GM23338 (cell line): ENCODE results near the gene SPCS1. TPM values are rescaled to one million over a fixed set of nuclear protein-coding genes. Genes with fewer than 3 reads are reported as not detected.

Experiments used
- ATAC-seq: fragments of 200-7000 bp; cut with Tn5 transposase; 3 replicates; pipeline ENCODE4 v1.9.1; 2020
- DNase-seq: peaks from one replicate; pipeline ENCODE4 v3.0.0-alpha.2; 2015; ENCODE audit warnings: low spot score
- H2AFZ ChIP-seq: fragments of 200-600 bp; sonication (generic); 2 replicates; pipeline ENCODE4 v1.8.0; 2016; ENCODE audit warnings: antibody characterized with exemption, mild to moderate bottlenecking, moderate library complexity
- H3F3A ChIP-seq: fragments of 200-600 bp; sonication (generic); replicated peaks from 2 replicates; pipeline ENCODE4 v1.8.0; 2017; ENCODE audit warnings: antibody characterized with exemption, mixed run types, low read depth
- H3K27ac ChIP-seq: fragments of 200-600 bp; sonication (generic); 2 replicates; pipeline ENCODE4 v1.6.1; 2016; ENCODE audit warnings: low read depth
- H3K27me3 ChIP-seq: fragments of 200-600 bp; sonication (generic); 2 replicates; pipeline ENCODE4 v1.8.0; 2016; ENCODE audit warnings: mild to moderate bottlenecking, mixed run types, moderate library complexity; ENCODE audit not compliant: insufficient read depth
- H3K36me3 ChIP-seq: fragments of 200-600 bp; sonication (generic); 2 replicates; pipeline ENCODE4 v1.8.0; 2016; ENCODE audit warnings: mild to moderate bottlenecking; ENCODE audit not compliant: insufficient read depth
- H3K4me1 ChIP-seq: fragments of 200-600 bp; sonication (generic); 2 replicates; pipeline ENCODE4 v1.8.0; 2016; ENCODE audit warnings: mild to moderate bottlenecking, moderate library complexity; ENCODE audit not compliant: insufficient read depth
- H3K4me2 ChIP-seq: fragments of 200-600 bp; sonication (generic); 2 replicates; pipeline ENCODE4 v1.7.1; 2017; ENCODE audit warnings: mixed run types
- H3K4me3 ChIP-seq: fragments of 200-600 bp; sonication (generic); 2 replicates; pipeline ENCODE4 v1.6.1; 2016; ENCODE audit warnings: mixed run types
- H3K79me2 ChIP-seq: fragments of 200-600 bp; sonication (generic); replicated peaks from 2 replicates; pipeline ENCODE4 v1.8.0; 2017; ENCODE audit warnings: mild to moderate bottlenecking; ENCODE audit not compliant: insufficient read depth
- H3K9me2 ChIP-seq: fragments of 200-600 bp; sonication (generic); 2 replicates; pipeline ENCODE4 v1.8.0; 2017; ENCODE audit not compliant: insufficient read depth
- H4K20me1 ChIP-seq: fragments of 200-600 bp; sonication (generic); replicated peaks from 2 replicates; pipeline ENCODE4 v1.8.0; 2017; ENCODE audit warnings: mild to moderate bottlenecking; ENCODE audit not compliant: insufficient read depth
- H3K27ac Mint-ChIP-seq: 2 replicates; pipeline ENCODE4 v1.8.0; 2020; ENCODE audit warnings: inconsistent platforms, mild to moderate bottlenecking, moderate library complexity, mixed read lengths
- H3K27me3 Mint-ChIP-seq: 3 replicates; pipeline ENCODE4 v1.8.0; 2022; ENCODE audit warnings: low read depth, mild to moderate bottlenecking, moderate library complexity, mixed read lengths, inconsistent platforms; ENCODE audit not compliant: insufficient read depth, poor library complexity
- H3K36me3 Mint-ChIP-seq: 3 replicates; pipeline ENCODE4 v1.8.0; 2021; ENCODE audit warnings: low read depth, mild to moderate bottlenecking, inconsistent platforms, moderate library complexity, mixed read lengths
- H3K4me1 Mint-ChIP-seq: 3 replicates; pipeline ENCODE4 v1.8.0; 2020; ENCODE audit warnings: mild to moderate bottlenecking, inconsistent platforms, mixed read lengths
- H3K4me3 Mint-ChIP-seq: 3 replicates; pipeline ENCODE4 v1.8.0; 2021; ENCODE audit warnings: moderate library complexity, mild to moderate bottlenecking, inconsistent platforms, mixed read lengths
- H3K9me3 Mint-ChIP-seq: 3 replicates; pipeline ENCODE4 v1.8.0; 2020; ENCODE audit warnings: moderate library complexity, mild to moderate bottlenecking, inconsistent platforms, mixed read lengths
- CREB1 ChIP-seq: fragments of 250-450 bp; sonication (Bioruptor Pico); IDR thresholded peaks from 2 replicates; pipeline ENCODE4 v1.5.0; 2020; ENCODE audit warnings: low read depth, mild to moderate bottlenecking, moderate library complexity
- EZH2 ChIP-seq: fragments of 200-600 bp; sonication (generic); IDR thresholded peaks from one replicate; pipeline ENCODE4 v1.8.0; 2017; ENCODE audit warnings: antibody characterized with exemption, mild to moderate bottlenecking, low read depth; ENCODE audit not compliant: unreplicated experiment
- EZH2phosphoT487 ChIP-seq: fragments of 200-600 bp; sonication (generic); IDR thresholded peaks from one replicate; pipeline ENCODE4 v1.8.1; 2018; ENCODE audit warnings: antibody characterized with exemption; ENCODE audit not compliant: unreplicated experiment
- NANOG ChIP-seq: IDR thresholded peaks from 2 replicates; pipeline ENCODE4 v1.6.1; 2016; ENCODE audit warnings: antibody characterized with exemption, borderline replicate concordance
- POLR2AphosphoS5 ChIP-seq: IDR thresholded peaks from 2 replicates; pipeline ENCODE4 v1.6.1; 2016; ENCODE audit warnings: antibody characterized with exemption, low read depth
- REST ChIP-seq: IDR thresholded peaks from one replicate; pipeline ENCODE4 v1.6.1; 2018; ENCODE audit warnings: antibody characterized with exemption; ENCODE audit not compliant: unreplicated experiment
- ZNF114 ChIP-seq: fragments of 250-450 bp; sonication (Bioruptor Pico); IDR thresholded peaks from 2 replicates; pipeline ENCODE4 v1.5.0; 2020; ENCODE audit warnings: mild to moderate bottlenecking, moderate library complexity
- ZNF462 ChIP-seq: fragments of 250-450 bp; sonication (Bioruptor Pico); IDR thresholded peaks from 2 replicates; pipeline ENCODE4 v1.5.0; 2020; ENCODE audit warnings: mild to moderate bottlenecking, moderate library complexity
- polyA plus RNA-seq: library from polyadenylated mRNA; unstranded; fragments of >200 nt; fragmentation: Nextera tagmentation; extraction: Ambion mirVana; gene quantifications from 2 replicates; pipeline ENCODE4 v1.2.1, GENCODE V29; 2016
- total RNA-seq: library from RNA; depleted of rRNA; stranded (reverse); fragments of >200 nt; shearing (Covaris generic); gene quantifications from 2 replicates; pipeline ENCODE4 v1.2.3, GENCODE V29; 2014
- TF ChIP-seq, protein P1 (sequence below): IDR thresholded peaks from 2 replicates; pipeline ENCODE4 v1.6.1; 2016; ENCODE audit warnings: antibody characterized with exemption
- TF ChIP-seq, protein P2 (sequence below), 2 experiments: fragments of 200-600 bp in 1 of 2; sonication (generic) in 1 of 2; conservative IDR thresholded peaks; 2 replicates each; pipeline versions ENCODE4 v1.5.1 to v1.6.1; 2016 to 2017; ENCODE audit warnings: antibody characterized with exemption in 2 of 2, low read depth in 2 of 2, mild to moderate bottlenecking in 2 of 2, moderate library complexity in 1 of 2

Gene SPCS1
- total and polyA plus RNA-seq, 2 experiments from 2014 or later = 165 to 288 TPM

GRCh38 chr3:52754373-52754772 lies 48.5 kb downstream of the SPCS1 start:
- H3K27me3 Mint-ChIP-seq = no peaks in the 10 kb centered on the region
- Histone ChIP-seq H4K20me1 (0 out of 2 replicates have a peak, but pooled peaks cover 4% of the 10 kb centered on the region), H3K27ac (no peak overlapping the region), H3K27me3 (no peaks in the 10 kb centered on the region), H3K4me3 (no peak overlapping the region), H3K4me2 (no peak overlapping the region), H3K9me2 (no peaks in the 10 kb centered on the region), H3F3A (no peaks in the 10 kb centered on the region), H3K4me1 (no peaks in the 10 kb centered on the region), H3K36me3 (peaks cover 31% of the 10 kb centered on the region), H3K79me2 (no peaks in the 10 kb centered on the region), H2AFZ (no peak overlapping the region)
- H3K4me1 Mint-ChIP-seq = no peaks in the 10 kb centered on the region
- H3K4me3 Mint-ChIP-seq = no peak overlapping the region
- no peak for TF ChIP-seq POLR2AphosphoS5
- no peak for TF ChIP-seq EZH2phosphoT487
- TF ChIP-seq NANOG = no peak
- no peak for TF ChIP-seq ZNF462 (CRISPR knock-in tag)
- TF ChIP-seq, protein P1, sequence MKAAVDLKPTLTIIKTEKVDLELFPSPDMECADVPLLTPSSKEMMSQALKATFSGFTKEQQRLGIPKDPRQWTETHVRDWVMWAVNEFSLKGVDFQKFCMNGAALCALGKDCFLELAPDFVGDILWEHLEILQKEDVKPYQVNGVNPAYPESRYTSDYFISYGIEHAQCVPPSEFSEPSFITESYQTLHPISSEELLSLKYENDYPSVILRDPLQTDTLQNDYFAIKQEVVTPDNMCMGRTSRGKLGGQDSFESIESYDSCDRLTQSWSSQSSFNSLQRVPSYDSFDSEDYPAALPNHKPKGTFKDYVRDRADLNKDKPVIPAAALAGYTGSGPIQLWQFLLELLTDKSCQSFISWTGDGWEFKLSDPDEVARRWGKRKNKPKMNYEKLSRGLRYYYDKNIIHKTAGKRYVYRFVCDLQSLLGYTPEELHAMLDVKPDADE = no peak
- TF ChIP-seq EZH2 = no peak
- TF ChIP-seq, protein P2, sequence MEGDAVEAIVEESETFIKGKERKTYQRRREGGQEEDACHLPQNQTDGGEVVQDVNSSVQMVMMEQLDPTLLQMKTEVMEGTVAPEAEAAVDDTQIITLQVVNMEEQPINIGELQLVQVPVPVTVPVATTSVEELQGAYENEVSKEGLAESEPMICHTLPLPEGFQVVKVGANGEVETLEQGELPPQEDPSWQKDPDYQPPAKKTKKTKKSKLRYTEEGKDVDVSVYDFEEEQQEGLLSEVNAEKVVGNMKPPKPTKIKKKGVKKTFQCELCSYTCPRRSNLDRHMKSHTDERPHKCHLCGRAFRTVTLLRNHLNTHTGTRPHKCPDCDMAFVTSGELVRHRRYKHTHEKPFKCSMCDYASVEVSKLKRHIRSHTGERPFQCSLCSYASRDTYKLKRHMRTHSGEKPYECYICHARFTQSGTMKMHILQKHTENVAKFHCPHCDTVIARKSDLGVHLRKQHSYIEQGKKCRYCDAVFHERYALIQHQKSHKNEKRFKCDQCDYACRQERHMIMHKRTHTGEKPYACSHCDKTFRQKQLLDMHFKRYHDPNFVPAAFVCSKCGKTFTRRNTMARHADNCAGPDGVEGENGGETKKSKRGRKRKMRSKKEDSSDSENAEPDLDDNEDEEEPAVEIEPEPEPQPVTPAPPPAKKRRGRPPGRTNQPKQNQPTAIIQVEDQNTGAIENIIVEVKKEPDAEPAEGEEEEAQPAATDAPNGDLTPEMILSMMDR (conservative IDR thresholded peaks at IDR 0.05; ENCODE audit: low read depth in 2 of 2) = no peak
- no peak for TF ChIP-seq REST
- no peak for TF ChIP-seq ZNF114 (CRISPR knock-in tag)
- TF ChIP-seq CREB1 (CRISPR knock-in tag) = no peak
- H3K27ac Mint-ChIP-seq = no peak overlapping the region
- peaks cover 54% of the 10 kb centered on the region; the same call in 2 of the 3 replicates for H3K36me3 Mint-ChIP-seq
- ATAC-seq (no peak), DNase-seq (no peak)
- no peaks in the 10 kb centered on the region for H3K9me3 Mint-ChIP-seq
